ENCODE results near the gene SH2D7.

SH2D7 gene

DNA sequence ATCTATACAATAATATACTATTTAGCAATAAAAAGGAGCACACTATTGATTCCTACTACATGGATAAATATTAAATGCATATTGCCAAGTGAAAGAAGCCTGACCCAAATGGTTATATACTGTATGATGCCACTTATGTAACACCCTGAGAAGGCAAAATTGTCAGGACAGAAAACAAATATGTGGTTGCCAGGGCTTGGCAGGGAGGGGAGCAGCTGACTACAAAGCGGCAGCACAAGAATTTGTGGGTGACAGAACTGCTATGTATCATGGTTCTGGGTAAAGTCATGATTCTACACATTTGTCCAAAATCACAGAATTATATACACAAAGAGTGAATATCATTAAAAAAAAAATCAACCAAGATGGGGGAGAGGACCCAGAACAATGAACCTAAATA is 37.4 kb upstream of the SH2D7 start:
- no peak for DNase-seq (ENCODE audit: extremely low read depth, low read depth)
- no peak for TF ChIP-seq CTCF (IDR thresholded peaks at IDR 0.05; ENCODE audit: low read depth, low read length)

DNA sequence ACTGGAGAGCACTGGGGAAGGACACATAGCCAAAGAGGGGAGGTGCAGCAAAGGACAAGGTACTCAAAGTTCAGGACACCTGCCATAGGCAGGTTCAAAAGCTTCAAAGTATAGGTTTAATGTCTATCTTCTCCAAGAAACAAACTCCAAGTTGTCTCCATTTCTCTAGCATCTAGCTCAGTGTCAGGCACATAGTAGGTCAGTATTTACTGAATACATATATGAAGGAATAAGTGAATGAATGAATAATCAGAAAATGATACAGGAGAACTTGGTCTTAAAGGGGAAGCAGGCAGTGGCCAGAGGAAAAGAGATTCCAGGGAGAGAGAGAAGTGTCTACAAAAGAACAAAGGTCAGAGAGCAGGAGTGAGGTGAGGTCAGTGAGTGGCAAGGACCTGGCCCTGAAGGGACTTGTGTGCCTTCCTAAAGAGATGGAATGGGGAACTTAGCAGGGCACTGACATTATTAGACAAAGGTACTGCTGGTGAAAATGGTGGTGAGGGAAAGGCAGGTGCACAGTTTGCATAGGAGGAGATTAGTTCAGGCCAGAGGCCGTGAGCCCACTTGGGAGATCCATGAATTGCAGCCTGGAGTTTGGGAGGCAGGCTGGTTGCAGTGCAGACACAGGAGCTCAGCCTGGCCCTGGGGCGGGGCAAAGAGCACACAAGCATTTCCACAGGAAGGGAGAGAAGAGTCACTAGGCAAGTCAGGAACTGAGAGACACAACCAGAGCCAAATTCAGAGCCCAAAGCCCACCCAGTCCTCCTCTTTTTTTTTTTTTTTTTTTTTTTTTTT is 36.2 kb upstream of the SH2D7 start:
- no peak for TF ChIP-seq CTCF (IDR thresholded peaks at IDR 0.05; ENCODE audit: low read depth, low read length)
- no peak for DNase-seq (ENCODE audit: extremely low read depth, low read depth)

DNA sequence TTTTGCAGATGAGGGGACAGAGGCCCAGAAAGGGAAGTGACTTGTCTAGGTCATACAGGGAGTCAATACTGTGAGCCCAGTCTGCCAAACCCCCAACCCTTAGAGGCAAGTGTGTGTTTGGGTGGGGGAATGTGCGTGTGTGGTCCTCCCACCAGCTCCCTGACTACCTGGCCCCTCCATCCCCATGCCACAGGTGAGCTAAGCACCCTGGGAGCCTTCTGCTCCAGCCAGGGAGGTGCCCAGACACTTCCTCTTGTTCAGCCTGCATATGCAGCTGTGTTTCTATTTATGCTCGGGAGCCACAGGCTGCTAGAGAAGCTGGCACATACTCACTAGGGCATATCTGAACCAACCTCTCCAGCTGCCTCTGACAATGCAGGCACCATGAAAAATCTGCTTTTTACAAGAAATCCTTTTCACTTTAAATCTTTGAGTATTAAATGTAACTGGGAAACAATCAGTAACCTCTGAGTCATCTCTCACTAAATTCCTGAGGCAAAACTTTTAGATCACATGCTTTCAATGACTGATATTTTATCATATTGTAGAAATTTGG is 35.6 kb upstream of the SH2D7 start:
- TF ChIP-seq CTCF (IDR thresholded peaks at IDR 0.05; ENCODE audit: low read depth, low read length) = no peak
- no peak for DNase-seq (ENCODE audit: extremely low read depth, low read depth)

GRCh38 chr15:78057803-78058202 is 34.6 kb upstream of the SH2D7 start:
- no peak for DNase-seq (ENCODE audit: extremely low read depth, low read depth)

DNA sequence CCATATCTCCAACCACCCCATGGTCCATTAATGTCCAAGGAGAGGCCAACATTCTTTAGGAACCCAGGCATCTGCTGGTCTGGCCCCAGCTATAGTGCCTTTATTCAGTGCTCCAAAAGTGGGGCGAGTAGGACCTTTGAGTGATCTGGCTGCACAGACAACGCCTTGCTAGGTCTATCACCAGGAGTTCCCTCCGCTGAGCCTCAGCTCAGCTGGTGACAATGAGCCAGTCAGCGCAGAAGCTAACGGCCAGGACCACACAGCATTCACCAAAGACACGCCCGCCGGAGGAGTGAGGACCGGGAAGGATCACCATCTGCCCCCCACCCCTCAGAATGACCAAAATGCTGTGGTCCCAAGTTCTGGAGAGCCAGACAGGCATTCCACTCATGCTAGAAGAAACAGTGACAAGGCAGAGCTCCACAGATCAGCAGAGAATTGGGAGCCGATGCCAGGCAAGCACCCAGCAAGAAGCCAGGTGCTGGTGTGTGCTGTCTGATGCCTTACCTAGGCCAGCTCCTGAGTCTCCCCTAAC is 33.9 kb upstream of the SH2D7 start:
- DNase-seq (ENCODE audit: extremely low read depth, low read depth) = no peak
- no peak for TF ChIP-seq CTCF (IDR thresholded peaks at IDR 0.05; ENCODE audit: low read depth, low read length)

More at GRCh38 chr15:78057803-78058202, 34.6 kb upstream of the SH2D7 start:
- no peak for TF ChIP-seq CTCF (IDR thresholded peaks at IDR 0.05; ENCODE audit: low read depth, low read length)

GRCh38 chr15:78059110-78059839 is 33.1 kb upstream of the SH2D7 start:
- no peak for DNase-seq (ENCODE audit: extremely low read depth, low read depth)
- no peak for TF ChIP-seq CTCF (IDR thresholded peaks at IDR 0.05; ENCODE audit: low read depth, low read length)

DNA sequence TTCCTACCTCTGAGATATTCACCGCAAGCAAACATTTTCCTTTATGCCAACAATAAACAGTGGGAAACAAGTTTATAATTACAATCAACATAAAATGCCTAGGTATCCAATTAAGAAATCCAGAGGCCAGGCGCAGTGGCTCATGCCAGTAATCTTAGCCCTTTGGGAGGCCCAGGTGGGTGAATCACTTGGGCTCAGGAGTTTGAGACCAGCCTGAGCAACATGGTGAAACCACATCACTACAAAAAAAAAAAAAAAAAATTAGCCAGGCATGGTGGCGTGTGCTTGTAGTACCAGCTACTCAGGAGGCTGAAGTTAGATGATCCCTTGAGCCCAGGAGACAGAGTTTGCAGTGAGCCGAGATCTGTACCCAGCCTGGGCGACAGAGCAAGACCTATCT is 32.1 kb upstream of the SH2D7 start:
- DNase-seq (ENCODE audit: extremely low read depth, low read depth) = no peak
- no peak for TF ChIP-seq CTCF (IDR thresholded peaks at IDR 0.05; ENCODE audit: low read depth, low read length)
